ENCODE results near the gene CLTCL1.
"Not testable (repeated sequence)": the region's sequence is repeated elsewhere in the genome, so short reads cannot be mapped to it uniquely, and the experiment has no call there.

CLTCL1 gene

DNA sequence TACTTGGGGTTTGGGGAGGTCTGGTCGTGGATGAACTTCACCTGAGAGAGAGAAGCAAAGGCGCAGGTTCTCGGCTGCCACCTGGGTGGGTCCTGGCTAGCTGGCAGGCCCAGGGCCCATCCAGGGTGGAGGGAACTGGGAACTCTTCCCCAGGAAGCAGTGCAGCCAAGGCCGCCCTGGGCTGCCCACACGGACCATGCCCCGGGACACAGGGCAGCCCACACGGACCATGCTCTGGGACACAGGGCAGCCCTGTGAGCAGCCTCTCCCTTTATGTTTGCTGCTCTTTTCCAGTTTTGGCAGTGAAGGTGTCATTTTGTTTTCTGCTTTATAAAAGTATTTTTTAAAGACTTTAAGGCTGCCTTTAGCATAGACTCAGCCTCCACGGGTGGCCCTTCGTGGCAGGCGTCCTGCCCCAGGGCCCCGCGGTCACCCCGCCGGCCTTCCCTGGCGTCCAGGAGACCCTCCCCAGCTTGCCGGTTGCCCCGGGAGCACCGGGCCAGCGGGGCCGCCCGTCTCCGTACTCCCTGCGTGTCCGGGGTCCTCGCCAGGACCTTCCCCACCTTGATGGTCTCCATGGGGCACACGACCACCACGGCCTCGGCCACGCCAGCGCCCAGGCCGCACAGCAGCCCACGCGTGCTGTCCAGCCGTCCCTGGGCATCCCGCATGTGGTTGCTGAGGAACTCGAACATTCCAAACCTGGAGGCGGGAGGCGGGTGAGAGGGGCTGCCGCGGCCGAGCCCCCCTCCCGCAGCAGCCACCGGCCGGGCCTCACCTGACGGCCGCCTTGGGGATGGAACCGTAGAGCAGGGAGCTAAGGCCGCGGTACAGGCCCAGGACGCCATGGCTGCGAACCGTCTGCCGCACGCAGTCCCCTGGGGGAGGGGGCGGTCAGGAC lies 114.1 kb downstream of the CLTCL1 start:
- in situ Hi-C loops (cut with HindIII; ENCODE audit: low sequenced_read_pairs): no loop called here

DNA sequence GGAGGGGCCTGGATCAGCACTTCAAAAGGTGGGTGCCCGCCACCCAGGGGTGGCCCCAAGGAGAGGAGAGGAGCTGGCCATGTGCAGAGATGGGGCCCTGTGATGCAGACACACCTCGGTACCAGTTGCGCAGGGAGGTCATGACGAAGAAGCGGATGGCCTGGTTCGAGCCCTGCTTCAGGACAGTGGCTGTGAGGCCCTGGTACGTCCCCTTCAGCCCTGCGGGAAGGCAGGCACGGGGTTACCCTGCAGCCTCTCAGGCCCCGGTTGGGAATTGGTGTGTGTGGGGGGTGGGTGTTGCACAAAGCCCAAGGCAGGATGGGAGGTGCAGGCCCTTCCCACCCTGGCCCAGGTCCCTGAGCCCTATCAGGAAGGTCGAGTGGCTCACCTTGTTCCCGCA lies 114.8 kb downstream of the CLTCL1 start:
- in situ Hi-C loops (cut with HindIII; ENCODE audit: low sequenced_read_pairs): no loop called here

DNA sequence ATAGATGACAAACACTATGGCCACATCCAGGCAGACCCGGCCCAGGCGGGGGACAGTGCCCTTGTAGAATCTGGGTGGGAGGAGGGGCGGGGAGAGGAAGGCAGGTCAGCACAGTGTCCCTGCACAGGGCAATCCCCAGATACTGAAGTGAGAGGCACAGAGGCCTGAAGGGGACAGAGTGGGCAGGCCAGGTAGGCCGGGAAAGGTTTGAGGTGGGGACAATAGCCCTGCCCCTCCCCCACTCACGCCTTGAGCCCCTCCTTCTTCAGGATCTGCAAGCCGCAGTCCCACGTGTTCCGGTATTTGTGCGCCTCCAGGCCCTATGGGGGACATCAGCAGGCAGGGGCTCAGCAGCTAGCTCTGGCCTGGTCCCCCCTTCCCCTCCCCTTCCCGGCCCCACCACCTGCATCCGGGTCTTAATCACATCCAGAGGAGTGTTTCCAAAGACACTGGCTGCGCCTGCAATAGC lies 115.3 kb downstream of the CLTCL1 start:
- in situ Hi-C loops (cut with HindIII; ENCODE audit: low sequenced_read_pairs): no loop called here

DNA sequence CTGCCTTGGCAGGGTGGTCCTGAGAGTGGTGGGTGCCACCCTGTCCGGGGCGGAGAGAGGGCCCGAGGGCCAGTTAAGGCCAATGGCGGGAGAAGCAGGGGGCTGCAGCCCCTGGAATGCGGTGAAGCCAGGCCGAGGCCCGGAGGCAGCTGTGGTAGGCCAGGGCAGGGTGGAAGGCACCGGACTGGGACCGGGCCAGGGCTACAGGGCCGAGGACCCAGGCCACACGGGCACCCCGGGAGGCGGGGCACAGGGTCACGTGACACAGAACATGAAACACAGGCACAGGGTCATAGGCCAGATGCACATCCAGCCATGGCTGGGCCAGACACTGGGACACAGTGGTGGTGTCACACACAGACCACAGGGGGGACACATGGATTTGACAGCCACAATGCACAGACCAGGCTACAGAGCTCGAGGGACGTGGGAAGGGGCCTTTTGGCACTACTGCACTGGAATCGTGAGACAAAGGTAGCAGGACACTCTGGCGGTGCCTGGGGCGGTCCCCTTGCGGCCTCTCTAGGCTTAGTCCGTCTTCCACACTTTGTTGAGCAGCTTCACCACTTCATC lies 115.8 kb downstream of the CLTCL1 start:
- in situ Hi-C loops (cut with HindIII; ENCODE audit: low sequenced_read_pairs): no loop called here

DNA sequence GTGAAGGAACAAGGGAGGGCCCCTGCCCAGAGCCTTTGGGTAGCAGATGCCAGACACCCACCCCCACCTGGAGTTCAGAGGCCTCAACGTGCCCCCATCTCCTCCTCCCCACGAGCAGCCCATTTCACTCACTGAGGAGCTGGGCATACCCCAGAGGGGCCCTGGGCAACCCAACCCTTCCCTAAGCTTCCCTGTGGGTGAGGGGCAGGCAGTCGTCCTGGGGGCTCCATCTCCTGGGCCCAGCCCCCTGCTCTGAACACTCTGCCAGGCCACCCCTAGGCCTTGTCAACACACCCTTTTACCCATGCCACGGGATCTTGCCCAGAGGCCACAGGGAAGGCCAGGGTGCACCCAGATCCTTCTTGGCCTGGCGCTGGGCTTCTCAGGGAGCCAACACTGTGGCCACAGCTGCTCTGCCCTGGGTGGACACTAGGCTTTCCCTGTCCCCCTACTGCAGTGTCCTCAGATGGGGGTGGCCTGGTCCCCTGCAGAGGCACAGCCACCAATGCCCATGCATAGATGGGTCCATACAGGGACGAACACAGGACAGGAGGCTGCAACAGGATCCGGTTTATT lies 116.4 kb downstream of the CLTCL1 start:
- in situ Hi-C loops (cut with HindIII; ENCODE audit: low sequenced_read_pairs): no loop called here

DNA sequence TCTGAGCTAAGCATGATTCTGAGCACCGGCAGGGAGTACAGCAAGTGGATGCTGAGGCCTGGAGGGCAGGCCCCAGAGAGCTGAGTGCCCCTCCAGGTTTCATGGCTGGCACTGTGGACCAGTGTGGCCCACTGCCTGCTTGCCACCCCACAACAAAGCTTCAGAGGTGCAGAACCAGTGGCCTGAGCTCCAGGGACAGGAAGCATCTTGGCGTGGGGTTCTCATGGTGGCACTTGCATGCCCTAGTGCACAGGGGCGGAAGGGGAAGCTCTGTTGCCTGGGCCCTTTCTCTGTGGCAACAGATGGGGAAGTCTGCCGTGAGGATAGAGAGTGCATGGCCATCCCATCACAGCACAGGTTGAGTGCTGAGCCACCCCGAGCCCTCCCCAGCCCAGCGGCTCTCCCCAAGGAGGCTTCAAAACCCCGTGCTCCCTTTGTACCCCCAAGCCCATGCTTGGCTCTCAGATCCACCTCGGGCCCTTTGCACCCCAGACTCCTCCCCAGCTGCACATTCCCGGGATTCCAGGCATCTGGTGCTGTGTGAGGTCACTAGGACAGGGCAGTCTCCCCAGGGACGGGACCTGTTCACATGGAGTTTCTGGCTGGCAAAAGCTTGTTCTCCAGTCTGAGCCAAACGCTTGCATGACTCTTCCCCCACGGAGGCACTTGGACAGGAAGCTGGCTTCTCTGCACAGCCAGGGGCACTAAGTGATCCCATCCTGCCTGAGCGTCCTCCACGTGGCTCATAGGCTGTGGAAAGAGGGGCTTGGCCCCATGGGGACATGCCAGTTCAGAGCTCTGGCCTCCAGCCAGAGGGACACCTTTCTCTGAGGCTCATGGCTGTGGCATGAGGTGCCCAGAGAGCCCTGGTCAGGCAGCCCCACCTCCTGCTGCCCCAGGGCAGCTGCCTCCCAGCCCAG lies 117.2 kb downstream of the CLTCL1 start:
- in situ Hi-C loops (cut with HindIII; ENCODE audit: low sequenced_read_pairs): no loop called here

DNA sequence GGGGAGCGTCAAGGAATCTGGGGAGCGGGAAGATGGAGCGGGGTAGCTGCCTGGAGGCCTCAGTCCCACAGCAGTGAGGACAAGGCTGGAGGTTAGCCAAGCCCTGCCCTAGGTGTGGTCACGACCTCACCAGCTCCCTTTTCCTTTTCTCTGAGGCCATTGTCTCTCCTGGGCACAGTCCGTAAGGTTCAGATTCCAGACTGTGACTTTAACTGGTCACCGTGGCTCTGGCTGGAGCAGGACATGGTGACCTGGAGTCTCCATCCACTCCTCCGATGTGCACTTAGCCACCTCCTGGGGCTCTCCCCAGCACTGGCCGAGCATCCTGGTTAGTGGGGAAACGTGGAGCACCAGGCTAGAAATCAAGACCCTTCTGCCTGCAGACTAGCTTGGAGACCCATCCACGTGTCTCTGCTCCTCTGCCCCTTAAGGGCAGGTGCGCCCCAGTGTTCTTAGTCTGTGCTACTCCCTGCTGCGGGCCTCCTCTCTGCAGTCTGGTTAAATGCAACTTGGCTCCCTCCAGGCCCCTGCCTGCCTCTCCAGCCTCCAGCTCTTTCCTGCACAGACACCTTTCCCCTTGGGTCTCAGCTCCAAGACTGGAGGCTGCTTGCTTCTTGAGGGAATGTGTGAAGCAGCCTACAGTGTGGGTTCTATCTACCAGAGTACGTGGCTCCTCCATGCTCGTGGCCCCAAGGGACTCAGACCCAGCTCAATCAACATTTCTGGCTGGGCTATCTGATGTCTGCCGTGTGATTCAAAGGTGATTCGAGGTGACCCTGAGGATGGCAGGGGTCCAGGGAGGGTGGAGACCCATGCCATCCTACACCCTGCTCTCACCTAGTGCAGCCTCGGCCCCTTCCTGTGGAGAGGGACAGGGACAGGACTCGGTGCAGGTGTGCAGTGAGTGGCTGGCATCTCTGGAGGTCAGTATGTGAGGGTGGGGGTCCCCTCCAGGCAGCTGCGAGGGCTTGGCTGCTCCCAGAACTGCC lies 118.2 kb downstream of the CLTCL1 start:
- in situ Hi-C loops (cut with HindIII; ENCODE audit: low sequenced_read_pairs): no loop called here

DNA sequence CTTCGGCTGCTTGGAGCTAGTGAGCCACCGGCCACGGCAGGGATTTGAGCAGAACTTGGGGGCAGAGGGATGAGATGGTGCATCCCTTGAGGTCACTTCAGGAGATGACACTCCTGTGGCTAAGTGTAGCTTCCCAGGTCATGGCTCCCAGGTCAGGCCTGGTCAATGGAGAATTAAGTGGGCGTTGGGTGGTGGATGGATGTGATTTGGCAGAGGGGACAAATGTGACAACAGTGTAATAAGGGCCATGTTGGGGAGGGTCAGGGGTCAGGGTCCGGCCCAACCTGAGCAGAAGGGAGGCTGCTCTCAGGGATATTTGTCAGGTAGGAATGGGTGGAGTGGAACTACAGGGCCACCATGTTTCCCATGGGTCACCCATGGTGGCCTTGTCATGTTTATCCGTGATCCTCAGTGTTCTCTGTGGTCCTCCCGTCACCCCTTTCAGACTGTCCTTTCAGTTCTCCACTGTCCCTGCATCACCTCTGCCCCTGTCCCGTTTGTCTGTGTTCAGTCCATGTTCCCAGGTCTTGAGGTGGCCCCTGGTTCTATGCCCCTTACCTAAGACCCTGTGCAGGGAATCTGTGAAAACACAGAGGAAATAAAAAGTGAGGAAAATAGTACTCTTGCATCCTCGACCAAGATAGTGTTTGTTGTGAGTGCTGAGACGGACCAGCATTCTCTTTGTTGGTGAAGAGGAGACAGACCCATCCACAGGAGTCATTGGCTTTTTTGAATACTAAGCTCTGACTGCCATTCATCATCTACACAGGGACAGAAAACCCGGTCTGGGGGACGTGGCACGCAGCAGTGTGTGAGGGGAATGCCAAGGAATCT lies 119.1 kb downstream of the CLTCL1 start:
- in situ Hi-C loops (cut with HindIII; ENCODE audit: low sequenced_read_pairs): no loop called here

DNA sequence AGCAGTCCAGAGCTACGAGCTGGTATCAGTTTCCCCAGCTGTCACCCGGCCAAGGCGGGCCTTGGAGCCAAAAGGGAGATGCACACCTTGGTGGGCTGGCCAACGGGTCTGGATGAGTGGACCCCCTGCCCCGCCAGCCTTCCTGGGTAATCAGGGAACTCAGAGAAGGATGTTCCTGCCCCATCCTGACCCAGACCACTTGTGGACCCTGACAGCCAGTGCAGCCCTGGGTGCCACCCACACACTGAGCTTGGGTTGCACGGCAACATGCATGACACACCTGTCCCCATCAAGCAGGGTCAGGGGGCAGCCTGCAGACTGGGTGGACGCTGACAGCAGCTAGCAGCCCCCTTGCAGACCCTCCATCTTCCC lies 121.6 kb downstream of the CLTCL1 start:
- in situ Hi-C loops (cut with HindIII; ENCODE audit: low sequenced_read_pairs): no loop called here

DNA sequence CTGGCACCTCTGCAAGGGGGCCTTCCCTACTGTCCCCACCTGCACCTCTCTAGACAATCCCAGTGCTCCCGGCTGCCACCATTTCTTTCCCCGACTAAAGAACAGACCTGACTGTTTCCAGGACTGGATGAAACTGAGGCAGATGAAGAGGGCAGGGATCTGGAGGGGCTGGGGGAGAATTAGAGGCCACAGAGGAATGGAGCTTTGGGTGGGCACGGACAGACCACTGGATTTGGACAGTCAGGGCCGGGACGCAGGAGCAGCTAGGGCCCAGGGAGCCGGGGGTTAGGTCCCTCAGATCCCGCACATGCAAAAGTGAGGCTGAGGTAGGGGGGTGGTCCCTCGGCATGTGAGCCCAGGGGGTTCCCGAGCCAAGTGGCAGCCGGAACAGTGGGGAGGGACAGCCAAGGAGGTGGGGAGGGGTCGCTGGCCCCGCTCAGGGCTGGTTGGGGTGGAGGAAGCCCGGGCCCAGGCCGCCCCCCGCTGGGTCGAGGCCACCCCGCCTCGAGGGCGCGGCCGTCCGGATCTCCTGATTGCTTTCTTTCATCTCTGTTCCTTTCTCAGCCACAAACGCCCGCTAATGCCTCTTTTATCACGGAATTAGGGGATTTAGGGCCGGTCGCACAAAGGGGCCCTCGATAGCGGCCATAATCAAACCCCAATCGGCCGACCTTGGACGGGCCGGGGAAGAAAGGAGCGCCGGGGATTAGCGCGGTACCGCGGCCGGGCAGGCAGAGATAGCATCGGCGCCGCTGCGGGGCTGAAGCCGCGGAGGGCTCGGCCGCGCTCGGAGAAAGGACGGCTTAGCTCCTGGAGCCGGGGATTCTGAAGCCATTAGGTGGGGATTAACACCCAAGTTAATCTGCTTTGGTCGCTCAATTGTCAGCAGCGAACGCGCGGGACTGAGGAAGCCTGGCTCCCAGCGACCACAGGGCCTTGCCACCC lies 122.2 kb downstream of the CLTCL1 start:
- in situ Hi-C loops (cut with HindIII; ENCODE audit: low sequenced_read_pairs): no loop called here

DNA sequence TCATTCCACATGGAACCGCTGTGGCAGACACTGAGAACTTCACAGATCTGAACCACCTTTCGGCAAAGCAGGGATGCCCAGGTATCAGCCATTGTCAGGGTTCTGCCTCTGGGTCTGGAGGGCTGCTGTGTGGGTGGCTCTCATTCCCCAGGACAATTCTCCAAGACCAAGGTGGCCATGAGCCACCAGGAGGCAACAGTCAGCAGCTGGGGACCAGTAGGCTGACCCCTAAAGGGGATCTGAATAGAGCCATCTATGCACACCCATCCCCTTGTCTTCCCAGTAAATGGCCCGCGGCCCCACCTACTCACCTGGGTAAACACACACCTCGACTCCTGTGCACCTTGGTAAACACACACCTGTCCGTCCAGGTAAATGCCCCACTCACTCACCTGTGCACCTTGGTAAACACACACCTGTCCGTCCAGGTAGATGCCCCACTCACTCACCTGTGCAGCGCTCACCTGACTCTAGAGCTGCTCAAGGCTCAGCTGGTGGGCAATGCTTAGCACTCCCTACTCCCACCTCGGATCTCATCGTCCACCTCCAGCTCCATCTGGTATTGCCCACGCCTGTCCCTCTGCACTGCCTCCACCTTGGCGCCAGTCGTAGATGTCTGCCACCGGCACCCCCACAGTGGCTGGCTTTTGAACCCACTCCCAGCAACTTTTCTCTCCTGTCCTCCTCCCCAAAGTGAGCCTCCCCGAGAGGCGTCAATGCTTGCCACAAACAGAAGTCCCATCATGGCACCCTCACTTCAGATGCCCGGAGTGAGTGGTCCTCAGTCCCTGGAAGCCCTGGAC lies 123.2 kb downstream of the CLTCL1 start:
- in situ Hi-C loops (cut with HindIII; ENCODE audit: low sequenced_read_pairs): no loop called here

DNA sequence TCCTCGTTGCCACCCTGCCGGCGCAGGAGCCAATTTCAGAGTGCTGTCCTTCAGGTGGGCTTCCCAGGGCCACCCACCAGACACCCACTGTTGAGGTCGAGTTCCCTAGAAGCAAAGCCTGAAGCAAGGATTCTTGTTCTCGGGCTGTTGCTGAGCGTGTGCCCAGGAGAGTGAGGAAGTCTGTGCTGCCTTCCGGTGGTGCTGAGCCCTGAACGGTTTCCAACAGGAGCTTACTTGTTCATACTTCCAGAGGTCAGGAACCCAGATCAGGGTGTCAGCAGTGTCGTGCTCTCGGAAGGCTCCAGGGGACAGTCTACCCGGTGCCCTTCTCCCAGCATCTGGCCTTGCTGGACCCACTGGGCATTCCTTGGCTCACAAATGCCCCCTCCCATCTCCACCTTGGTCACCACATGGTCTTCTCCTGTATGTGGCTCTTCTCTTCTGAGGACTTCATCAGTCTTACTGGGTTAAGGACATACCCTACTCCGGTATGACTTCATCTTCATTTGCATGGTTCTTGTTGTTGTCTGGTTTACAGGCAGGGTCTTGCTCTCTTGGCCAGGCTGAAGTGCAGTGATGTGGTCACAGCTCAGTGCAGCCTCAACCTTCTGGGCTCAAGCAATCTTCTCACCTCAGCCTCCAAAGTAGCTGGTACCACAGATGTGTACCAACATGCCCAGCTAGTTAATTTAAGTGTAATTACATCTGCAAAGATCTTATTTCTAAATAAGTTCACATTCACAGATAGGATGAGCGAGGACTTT lies 124.2 kb downstream of the CLTCL1 start:
- in situ Hi-C loops (cut with HindIII; ENCODE audit: low sequenced_read_pairs): no loop called here

DNA sequence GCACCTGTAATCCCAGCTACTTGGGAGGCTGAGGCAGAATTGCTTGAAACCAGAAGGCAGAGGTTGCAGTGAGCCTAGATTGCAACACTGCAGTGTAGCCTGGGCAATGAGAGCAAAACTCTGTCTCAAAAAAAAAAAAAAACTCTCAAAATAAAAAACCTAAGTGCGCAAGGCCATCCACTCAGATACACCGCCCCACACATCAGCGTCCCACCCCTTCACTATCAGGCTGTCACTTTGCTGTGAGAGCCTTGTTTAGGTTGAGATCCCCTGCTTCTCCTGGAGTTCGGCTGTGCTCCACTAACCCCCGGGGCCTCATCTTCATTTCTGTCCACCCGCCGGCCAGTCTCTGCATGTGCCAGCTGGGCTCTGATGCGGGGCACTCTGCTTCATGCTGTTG lies 125.1 kb downstream of the CLTCL1 start:
- in situ Hi-C loops (cut with HindIII; ENCODE audit: low sequenced_read_pairs): no loop called here

DNA sequence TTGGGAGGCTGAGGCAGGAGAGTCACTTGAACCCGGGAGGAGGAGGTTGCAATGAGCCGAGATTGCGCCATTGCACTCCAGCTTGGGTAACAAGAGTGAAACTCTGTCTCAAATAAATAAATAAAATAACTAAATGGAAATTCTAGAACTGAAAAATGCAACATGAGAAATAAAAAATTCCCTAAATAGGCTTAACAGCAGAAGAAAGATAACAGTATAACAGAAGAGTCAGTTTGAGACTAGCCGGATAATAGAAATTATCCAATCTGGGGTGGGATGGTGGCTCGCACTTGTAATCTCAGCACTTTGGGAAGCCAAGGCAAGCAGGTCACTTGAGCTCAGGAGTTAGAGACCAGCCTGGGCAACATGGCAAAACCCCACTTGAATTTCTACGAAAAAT lies 127.1 kb downstream of the CLTCL1 start:
- in situ Hi-C loops (cut with HindIII; ENCODE audit: low sequenced_read_pairs): no loop called here

DNA sequence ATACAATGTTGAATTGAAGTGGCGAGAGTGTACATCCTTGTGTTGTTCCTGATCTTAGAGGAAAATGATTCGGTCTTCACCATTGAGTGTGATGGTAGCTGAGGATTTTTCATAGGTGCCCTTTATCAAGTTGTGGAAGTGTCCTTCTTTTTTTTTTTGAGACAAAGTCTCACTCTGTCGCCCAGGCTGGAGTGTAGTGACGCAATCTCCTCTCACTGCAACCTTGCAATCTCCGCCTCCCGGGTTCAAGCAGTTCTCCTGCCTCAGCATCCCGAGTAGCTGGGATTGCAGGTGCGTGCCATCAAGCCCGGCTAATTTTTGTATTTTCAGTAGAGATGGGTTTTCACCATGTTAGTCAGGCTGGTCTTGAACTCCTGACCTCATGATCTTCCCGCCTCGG lies 132.9 kb downstream of the CLTCL1 start:
- in situ Hi-C loops (cut with HindIII; ENCODE audit: low sequenced_read_pairs): not testable (repeated sequence)

DNA sequence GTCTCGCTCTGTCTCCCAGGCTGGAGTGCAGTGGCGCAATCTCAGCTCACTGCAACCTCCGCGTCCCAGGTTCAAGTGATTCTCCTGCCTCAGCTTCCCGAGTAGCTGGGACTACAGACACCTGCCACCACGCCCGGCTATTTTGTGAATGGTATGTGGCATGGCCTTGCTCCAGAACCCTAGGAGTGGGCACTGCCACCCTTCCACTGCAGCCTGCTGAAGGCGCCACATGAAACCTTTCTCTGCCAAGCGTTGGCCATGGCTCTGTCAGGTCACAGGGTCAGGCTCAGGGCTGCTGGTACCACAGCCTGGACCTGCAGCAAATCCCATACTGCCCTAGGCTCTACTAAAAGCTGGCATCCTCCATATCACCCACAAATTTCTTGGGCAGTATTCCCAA lies 135.4 kb downstream of the CLTCL1 start:
- in situ Hi-C loops (cut with HindIII; ENCODE audit: low sequenced_read_pairs): not testable (repeated sequence)
